Muscle layer of duodenum (tissue), 2 donors: ENCODE measurements around the gene CCDC83.

Experiments
- H3K27ac ChIP-seq: one replicate; pipeline ENCODE4 v1.7.0; 2013; ENCODE audit warnings: mild to moderate bottlenecking, low read length
- H3K27me3 ChIP-seq: one replicate; pipeline ENCODE4 v1.7.0; 2013; ENCODE audit warnings: low read depth, mild to moderate bottlenecking, control low read depth, low read length
- H3K36me3 ChIP-seq, 2 donors: one replicate each; pipeline ENCODE4 v1.7.0; 2013; ENCODE audit warnings: low read length in 2 of 2, control low read depth in 1 of 2, mild to moderate bottlenecking in 1 of 2; ENCODE audit not compliant: insufficient read depth in 2 of 2, control insufficient read depth in 1 of 2
- H3K4me1 ChIP-seq, 2 donors: one replicate each; pipeline ENCODE4 v1.7.0; 2013; ENCODE audit warnings: low read length in 2 of 2, mild to moderate bottlenecking in 2 of 2, control low read depth in 1 of 2, moderate library complexity in 1 of 2; ENCODE audit not compliant: insufficient read depth in 2 of 2, control insufficient read depth in 1 of 2
- H3K4me3 ChIP-seq, 2 donors: one replicate each; pipeline ENCODE4 v1.7.0; 2013; ENCODE audit warnings: low read length in 2 of 2, low read depth in 1 of 2, mild to moderate bottlenecking in 1 of 2
- H3K9me3 ChIP-seq, 2 donors: one replicate each; pipeline ENCODE4 v1.7.0; 2013; ENCODE audit warnings: low read length in 2 of 2, control low read depth in 1 of 2, mild to moderate bottlenecking in 1 of 2; ENCODE audit not compliant: control insufficient read depth in 1 of 2
- donor health status: healthy.

CCDC83 gene

DNA sequence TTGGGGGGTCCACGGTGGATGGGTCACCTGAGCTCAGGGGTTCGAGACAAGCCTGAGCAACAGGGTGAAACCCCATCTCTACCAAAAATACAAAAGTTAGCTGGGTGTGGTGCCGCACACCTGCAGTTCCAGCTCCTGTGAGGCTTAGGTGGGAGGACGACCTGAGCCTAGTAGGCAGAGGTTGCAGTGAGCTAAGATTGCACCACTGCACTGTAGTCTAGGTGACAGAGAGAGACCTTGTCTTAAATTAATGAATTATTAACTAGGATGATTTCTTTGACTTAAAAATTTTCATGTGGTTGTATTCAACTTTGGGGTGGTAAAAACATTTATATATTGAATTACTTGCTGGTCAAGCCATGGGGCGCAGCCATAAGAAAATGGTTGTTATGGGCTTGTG is 33.9 kb downstream of the CCDC83 start:
- Histone ChIP-seq H3K9me3 (no peaks in the 10 kb centered on the region), H3K4me1 (no peaks in the 10 kb centered on the region), H3K4me3 (no peak overlapping the region), H3K36me3 (no peaks in the 10 kb centered on the region), H3K27me3 (no peaks in the 10 kb centered on the region), H3K27ac (no peak overlapping the region)

DNA sequence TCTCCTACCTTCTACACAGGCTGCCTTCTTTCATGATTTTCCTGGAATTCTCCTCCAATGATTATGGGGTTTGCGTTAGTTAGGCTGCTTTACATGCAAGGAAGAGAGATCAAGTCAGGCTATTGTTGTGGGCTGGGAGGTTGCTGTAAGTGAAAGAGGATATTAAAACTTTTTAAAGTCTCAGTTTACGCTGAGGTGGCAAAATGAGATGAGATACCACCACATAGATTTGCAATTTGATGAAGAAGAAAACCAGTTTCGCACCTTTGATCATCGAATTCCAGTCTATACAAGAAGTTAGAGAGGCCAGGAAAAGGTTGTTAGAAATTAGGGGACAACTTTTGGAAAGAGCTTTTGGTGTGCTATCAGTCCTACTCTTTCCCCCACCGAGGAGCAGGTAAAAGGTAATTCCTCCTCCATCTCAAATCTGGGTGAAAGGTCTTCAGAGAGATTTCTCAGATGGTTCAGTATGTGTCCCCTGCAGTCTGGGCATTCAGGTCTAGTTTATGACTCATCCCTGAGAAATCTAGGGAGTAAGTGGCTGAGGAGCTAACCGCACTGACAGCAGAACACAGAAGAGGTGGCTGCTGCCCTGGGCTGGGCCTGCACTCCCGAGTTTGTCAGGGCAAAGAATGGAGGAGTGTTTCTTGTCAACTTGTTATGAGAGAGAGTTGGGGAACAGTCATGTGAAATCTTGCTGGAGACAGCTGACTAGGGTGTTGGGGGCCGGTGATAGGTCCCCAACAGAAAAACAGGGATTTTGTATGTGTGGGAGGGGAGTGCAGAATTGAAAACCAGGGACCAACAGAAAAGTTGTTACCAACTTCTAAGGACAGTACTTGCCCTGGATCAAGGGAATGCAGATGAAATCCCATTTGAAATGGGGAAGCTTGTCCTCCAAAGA is 34.7 kb downstream of the CCDC83 start:
- Histone ChIP-seq H3K27me3 (no peaks in the 10 kb centered on the region), H3K27ac (no peak overlapping the region), H3K4me1 (no peaks in the 10 kb centered on the region), H3K4me3 (no peak overlapping the region), H3K36me3 (no peaks in the 10 kb centered on the region), H3K9me3 (no peaks in the 10 kb centered on the region)

DNA sequence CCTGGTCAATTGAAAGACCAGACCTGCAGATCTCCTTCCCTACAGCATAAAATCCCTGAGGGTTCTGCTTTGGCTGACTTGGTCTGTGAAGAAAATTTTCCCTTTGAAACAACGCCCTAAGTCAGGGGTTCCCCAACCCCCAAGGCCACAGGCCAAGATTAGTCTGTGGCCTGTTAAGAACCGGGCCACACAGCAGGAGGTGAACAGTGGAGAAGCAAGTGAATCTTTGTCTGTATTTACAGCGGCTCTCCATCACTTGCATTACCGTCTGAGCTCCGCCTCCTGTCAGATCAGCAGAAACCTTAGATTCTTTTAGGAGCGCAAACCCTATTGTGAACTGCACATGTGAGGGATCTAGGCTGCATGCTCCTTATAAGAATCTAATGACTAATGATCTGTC is 38.2 kb downstream of the CCDC83 start:
- no peaks in the 10 kb centered on the region for H3K27me3 ChIP-seq
- no peaks in the 10 kb centered on the region for H3K36me3 ChIP-seq
- H3K4me3 ChIP-seq: no peak overlapping the region
- H3K27ac ChIP-seq: no peak overlapping the region
- H3K9me3 ChIP-seq: no peaks in the 10 kb centered on the region
- H3K4me1 ChIP-seq: no peaks in the 10 kb centered on the region

DNA sequence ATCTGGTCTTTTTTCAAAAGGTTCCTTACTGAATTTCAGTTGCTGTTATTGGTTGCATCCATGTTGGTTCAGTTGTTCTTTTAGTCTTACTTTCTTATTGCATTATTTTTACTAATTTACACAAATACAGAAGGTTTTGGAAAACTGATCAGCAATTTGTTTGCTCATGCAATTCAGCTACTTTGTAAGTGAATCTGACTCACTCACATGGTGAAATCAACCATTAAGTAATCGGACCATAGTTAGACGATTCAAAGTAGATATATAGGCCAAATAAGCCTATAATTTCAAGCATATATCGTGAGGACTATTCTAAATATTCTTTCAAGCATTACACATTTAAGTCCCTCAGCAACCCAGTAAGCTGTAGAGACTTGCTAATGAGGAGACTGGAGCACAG is 41.7 kb downstream of the CCDC83 start:
- Histone ChIP-seq H3K27ac (no peak overlapping the region), H3K4me3 (no peak overlapping the region), H3K4me1 (no peaks in the 10 kb centered on the region), H3K27me3 (no peaks in the 10 kb centered on the region), H3K36me3 (no peaks in the 10 kb centered on the region), H3K9me3 (no peaks in the 10 kb centered on the region)

DNA sequence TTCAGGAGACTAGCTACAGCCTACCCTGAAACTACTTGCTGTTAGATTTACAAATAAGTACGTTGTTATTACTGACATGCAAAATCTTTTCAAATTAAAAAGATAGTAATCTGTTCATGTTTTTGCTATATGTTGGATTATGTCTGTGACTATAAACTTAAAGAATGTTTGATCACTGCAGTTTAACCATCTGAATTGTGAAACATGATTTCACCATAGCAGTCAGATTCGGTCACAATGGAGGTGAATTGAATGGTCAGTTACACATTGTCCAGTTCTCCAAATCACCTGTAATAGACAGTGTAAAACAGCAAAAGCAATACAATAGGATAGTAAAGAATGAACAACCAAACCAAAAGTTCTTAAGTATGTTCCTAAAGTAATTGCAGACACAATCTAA is 43.3 kb downstream of the CCDC83 start:
- Histone ChIP-seq H3K9me3 (no peaks in the 10 kb centered on the region), H3K4me3 (no peak overlapping the region), H3K27me3 (no peaks in the 10 kb centered on the region), H3K27ac (no peak overlapping the region), H3K36me3 (no peaks in the 10 kb centered on the region), H3K4me1 (no peaks in the 10 kb centered on the region)

DNA sequence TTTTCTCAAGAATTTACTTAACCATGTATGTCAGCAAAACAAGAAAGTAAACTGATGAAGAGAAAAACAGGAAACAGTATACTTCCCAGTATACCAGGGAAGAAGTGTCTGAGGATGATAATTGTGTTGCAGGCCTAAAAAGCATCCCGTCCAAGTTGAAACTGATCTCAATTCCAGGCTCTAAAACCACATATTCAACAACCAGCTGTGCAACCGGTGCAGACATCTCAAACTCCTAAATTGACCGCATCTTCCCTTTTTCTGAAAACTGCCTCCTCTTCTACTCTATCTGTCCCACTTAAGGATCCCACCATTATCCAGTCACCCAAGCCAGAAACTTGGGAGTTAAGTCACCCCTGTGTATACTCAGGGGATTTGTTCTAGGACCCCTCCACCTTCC is 47.2 kb downstream of the CCDC83 start:
- Histone ChIP-seq H3K4me1 (no peaks in the 10 kb centered on the region), H3K9me3 (no peaks in the 10 kb centered on the region), H3K36me3 (no peaks in the 10 kb centered on the region), H3K4me3 (no peak overlapping the region), H3K27me3 (no peaks in the 10 kb centered on the region), H3K27ac (no peak overlapping the region)

DNA sequence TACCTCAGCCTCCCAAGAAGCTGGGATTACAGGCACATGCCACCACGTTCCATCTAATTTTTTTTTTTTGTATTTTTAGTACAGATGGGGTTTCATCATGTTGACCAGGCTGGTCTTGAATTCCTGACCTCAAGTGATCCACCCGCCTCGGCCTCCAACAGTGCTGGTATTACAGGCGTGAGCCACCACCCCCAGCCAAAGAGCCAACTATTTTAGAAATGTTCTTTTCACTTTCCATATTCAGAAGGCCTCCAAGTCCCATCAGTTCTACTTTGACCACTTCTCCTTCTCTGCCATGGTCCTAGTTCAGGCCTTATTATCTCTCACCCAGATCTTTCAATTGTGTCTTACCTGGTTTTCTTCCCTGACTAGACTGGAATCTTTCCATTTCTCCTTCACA is 48.2 kb downstream of the CCDC83 start:
- H3K9me3 ChIP-seq: no peaks in the 10 kb centered on the region
- no peaks in the 10 kb centered on the region for H3K4me1 ChIP-seq
- no peak overlapping the region for H3K27ac ChIP-seq
- no peaks in the 10 kb centered on the region for H3K27me3 ChIP-seq
- no peaks in the 10 kb centered on the region for H3K36me3 ChIP-seq
- H3K4me3 ChIP-seq: no peak overlapping the region

DNA sequence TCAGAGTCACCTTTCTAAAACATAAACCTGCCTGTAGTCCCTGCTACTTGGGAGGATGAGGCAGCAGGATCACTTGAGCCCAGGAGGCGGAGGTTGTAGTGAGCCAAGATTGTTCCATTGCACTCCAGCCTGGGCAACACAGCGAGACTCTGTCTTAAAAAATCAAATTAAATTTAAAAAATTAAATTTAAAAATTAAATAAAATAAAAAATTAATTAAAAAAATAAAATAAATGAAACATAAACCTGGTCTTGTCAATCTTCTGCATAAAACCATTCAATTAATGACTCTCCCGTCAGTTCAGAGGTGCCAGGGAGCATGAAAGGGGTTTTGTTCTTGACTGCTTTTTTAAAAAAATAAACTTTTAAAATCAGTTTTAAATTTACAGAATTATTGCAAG is 48.6 kb downstream of the CCDC83 start:
- Histone ChIP-seq H3K27ac (no peak overlapping the region), H3K9me3 (no peaks in the 10 kb centered on the region), H3K4me3 (no peak overlapping the region), H3K27me3 (no peaks in the 10 kb centered on the region), H3K36me3 (no peaks in the 10 kb centered on the region), H3K4me1 (no peaks in the 10 kb centered on the region)

DNA sequence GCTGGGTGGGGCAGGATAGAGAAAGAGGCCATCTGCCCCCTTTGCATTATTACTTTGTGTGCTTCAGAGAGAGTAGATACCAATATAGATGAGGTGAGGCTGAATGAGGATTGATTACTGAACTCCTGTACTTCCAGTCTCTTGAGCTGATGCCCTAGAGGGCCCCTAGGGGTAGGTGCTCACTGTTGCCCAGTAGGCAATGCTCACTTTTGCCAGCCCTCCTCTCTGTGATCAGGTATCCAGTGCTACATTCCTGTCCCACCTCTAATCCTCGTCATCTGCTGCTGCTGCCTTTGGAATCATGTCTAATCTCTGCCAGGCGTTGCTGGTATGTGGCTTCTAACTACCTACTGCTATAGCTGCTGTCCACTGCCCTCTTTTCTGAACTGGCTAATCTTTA is 57.2 kb downstream of the CCDC83 start:
- Histone ChIP-seq H3K9me3 (no peaks in the 10 kb centered on the region), H3K36me3 (no peaks in the 10 kb centered on the region), H3K4me3 (no peak overlapping the region), H3K27me3 (no peaks in the 10 kb centered on the region), H3K4me1 (no peaks in the 10 kb centered on the region), H3K27ac (no peak overlapping the region)

DNA sequence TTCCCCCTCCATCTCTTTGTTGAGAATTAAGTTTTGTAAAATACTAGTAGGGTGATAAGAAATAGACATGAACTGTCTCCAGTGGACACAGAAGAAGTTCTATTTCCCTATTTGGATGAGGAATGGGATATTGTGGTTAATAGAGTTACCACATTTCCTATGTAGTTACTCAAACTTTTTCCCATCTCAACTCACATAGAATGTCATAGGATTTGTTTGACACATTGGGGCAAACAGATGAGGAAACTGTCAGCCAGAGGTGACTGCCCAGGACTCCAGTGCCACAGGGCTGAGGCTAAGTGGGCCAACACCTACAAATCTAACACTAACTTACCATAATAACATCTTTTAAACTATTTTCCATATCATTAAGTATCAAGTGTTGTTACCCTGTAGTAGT is 58.3 kb downstream of the CCDC83 start:
- Histone ChIP-seq H3K4me1 (no peaks in the 10 kb centered on the region), H3K4me3 (no peak overlapping the region), H3K27me3 (no peaks in the 10 kb centered on the region), H3K27ac (no peak overlapping the region), H3K9me3 (no peaks in the 10 kb centered on the region), H3K36me3 (no peaks in the 10 kb centered on the region)

DNA sequence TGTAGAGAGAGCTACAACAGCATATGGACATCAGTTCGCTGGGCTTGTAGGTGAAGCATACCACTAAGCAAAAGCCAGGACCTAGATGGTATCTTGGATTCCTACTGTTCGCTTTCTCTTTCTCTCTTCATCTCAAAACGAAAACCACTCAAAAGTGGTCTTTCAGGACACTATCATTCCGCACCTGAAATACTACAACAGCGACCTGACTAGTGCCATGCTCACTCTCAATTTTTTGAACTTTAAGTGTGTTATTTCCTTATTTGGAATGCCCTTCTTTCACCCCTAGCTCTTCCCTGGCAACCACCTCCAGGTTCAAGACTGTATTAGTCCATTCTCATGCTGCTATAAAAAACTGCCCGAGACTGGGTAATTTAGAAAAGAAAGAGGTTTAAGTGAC is 59.2 kb downstream of the CCDC83 start:
- H3K4me1 ChIP-seq: no peaks in the 10 kb centered on the region
- H3K9me3 ChIP-seq: no peaks in the 10 kb centered on the region
- H3K27ac ChIP-seq: no peak overlapping the region
- no peaks in the 10 kb centered on the region for H3K27me3 ChIP-seq
- no peaks in the 10 kb centered on the region for H3K36me3 ChIP-seq
- no peak overlapping the region for H3K4me3 ChIP-seq
